NOMO-1 (cell line): Measurements from ENCODE around the gene CBFA2T3.
A peak's percentile ranks its signal among the peaks of the same experiment; 100 is the strongest.
"Not testable (repeated sequence)": the region's sequence is repeated elsewhere in the genome, so short reads cannot be mapped to it uniquely, and the experiment has no call there.

ENCODE experiments used
- DNase-seq, 2 experiments: peaks; one replicate each; lab custom pipeline; 2025; ENCODE audit not compliant: unreplicated experiment in 2 of 2; lab: John Stamatoyannopoulos, UW

The CBFA2T3 gene

GRCh38 chr16:88977018-88977811 is at the start of gene CBFA2T3:
Gene CBFA2T3, minus strand, starts transcription at chr16:88977207. Its CDS starts 400 bp downstream, at chr16:88976807.
- peak; percentile 64 to 80 for DNase-seq

- DNase-seq: peak; percentile 45 to 75
Observed at GRCh38 chr16:89026121-89026612, 49.2 kb upstream of the CBFA2T3 start.

- no peak for DNase-seq
Observed at GRCh38 chr16:89025636-89026035, 48.6 kb upstream of the CBFA2T3 start.

GRCh38 chr16:89024546-89025060 is 47.6 kb upstream of the CBFA2T3 start:
- no peak for DNase-seq

GRCh38 chr16:89023621-89024511 is 46.9 kb upstream of the CBFA2T3 start:
- no peak for DNase-seq

- no peak for DNase-seq
Observed at GRCh38 chr16:89023151-89023551, 46.1 kb upstream of the CBFA2T3 start.

- DNase-seq: no peak
Observed at GRCh38 chr16:89022051-89022836, 45.2 kb upstream of the CBFA2T3 start.

- no peak for DNase-seq
Observed at GRCh38 chr16:89020925-89021595, 44.1 kb upstream of the CBFA2T3 start.

GRCh38 chr16:89020068-89020924 is 43.3 kb upstream of the CBFA2T3 start:
- no peak for DNase-seq

- DNase-seq: no peak
Observed at GRCh38 chr16:89019511-89019910, 42.5 kb upstream of the CBFA2T3 start.

GRCh38 chr16:89018282-89019158 is 41.5 kb upstream of the CBFA2T3 start:
- DNase-seq: no peak

GRCh38 chr16:89017543-89018281 is 40.7 kb upstream of the CBFA2T3 start:
- DNase-seq: no peak

- DNase-seq: not testable (repeated sequence)
Observed at GRCh38 chr16:89016561-89016960, 39.6 kb upstream of the CBFA2T3 start.

GRCh38 chr16:89015271-89015859 is 38.4 kb upstream of the CBFA2T3 start:
- no peak for DNase-seq

GRCh38 chr16:89014403-89015230 is 37.6 kb upstream of the CBFA2T3 start:
- no peak for DNase-seq
